BJ (cell line): ENCODE measurements around the gene SPTBN1. TPM values are rescaled to one million over a fixed set of nuclear protein-coding genes. Genes with fewer than 3 reads are reported as not detected.

Experiments used
- CTCF ChIA-PET: fragments of 350-600 bp; formaldehyde crosslinking; extraction: SDS; loops from one replicate; lab custom pipeline; 2021; ENCODE audit warnings: antibody characterized with exemption, inconsistent platforms; lab: Yijun Ruan, JAX
- POLR2A ChIA-PET: fragments of 300-600 bp; sonication (Branson Sonifier 250); formaldehyde crosslinking; extraction: SDS; loops from one replicate; lab custom pipeline; 2021; ENCODE audit warnings: antibody characterized with exemption; lab: Charles Lee
- DNase-seq: peaks from one replicate; pipeline ENCODE4 v3.0.0-alpha.2; 2011; ENCODE audit warnings: low read depth
- H3K27me3 ChIP-seq: 2 replicates; pipeline ENCODE4 v1.6.0; 2011; ENCODE audit warnings: low read length; ENCODE audit not compliant: control insufficient read depth, insufficient read depth
- H3K36me3 ChIP-seq: 2 replicates; pipeline ENCODE4 v1.5.1; 2011; ENCODE audit warnings: low read length; ENCODE audit not compliant: control insufficient read depth, insufficient read depth
- H3K4me3 ChIP-seq: 2 replicates; pipeline ENCODE4 v1.5.1; 2011; ENCODE audit warnings: low read depth, mild to moderate bottlenecking, control low read depth, low read length
- CTCF ChIP-seq: IDR thresholded peaks from 2 replicates; pipeline ENCODE4 v1.5.1; 2011; ENCODE audit warnings: low read depth, mild to moderate bottlenecking, control low read depth, inconsistent platforms, low read length, moderate library complexity; ENCODE audit not compliant: insufficient read depth
- polyA plus RNA-seq: library from polyadenylated mRNA; depleted of rRNA; stranded (reverse); fragments of >200 nt; gene quantifications from 2 replicates; pipeline ENCODE4 v1.2.3, GENCODE V29; 2011

The SPTBN1 gene
- polyA plus RNA-seq, 1 experiment = 33.8 TPM

DNA sequence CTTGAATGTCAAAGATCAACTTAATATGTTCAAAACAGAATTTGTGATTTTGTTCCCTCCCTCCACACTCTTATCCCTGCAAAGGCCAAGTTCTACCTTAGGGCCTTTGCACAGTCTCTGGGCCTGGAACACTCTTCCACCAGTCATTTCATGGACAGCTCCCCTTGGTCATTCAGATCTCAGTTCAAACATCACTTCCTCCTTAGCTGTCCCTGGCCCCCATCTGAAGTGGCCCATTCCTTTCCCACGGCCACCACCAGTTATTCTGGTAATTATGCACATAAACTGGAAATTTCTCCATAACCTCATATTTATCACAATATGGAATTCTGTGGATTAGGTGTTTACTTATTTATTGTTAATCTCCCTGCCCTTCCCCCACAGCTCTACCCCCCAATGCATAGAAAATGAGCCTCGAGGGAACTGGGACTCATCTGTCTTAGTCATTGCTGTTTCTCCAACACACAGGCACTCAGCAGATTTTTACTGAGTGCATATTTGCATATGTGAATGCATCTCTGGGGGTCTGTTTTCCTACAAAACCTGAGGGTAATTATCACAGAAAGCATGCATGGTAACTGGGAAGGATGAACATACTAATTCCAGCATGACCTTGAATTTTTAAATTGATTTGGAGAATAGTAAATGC is 35.5 kb upstream of the SPTBN1 start:
- no peaks in the 10 kb centered on the region for H3K36me3 ChIP-seq
- peaks cover 3% of the 10 kb centered on the region for H3K27me3 ChIP-seq
- ChIA-PET POLR2A (no interaction called here), CTCF (interaction anchor here (0.5 kb wide), 1 partner anchor 307 kb away, joined by 3 read pairs; no protein-coding TSS in a partner anchor)
- no peak for DNase-seq
- no peak overlapping the region for H3K4me3 ChIP-seq
- TF ChIP-seq CTCF = no peak

- H3K36me3 ChIP-seq = no peaks in the 10 kb centered on the region
- no peak overlapping the region for H3K4me3 ChIP-seq
- ChIA-PET CTCF (no interaction called here), POLR2A (no interaction called here)
- H3K27me3 ChIP-seq = peaks cover 3% of the 10 kb centered on the region
- no peak for DNase-seq
- no peak for TF ChIP-seq CTCF
Observed at GRCh38 chr2:54422072-54422581, 34.0 kb upstream of the SPTBN1 start.

GRCh38 chr2:54423213-54423612 is 32.9 kb upstream of the SPTBN1 start:
- ChIA-PET CTCF (interaction anchor here (0.7 kb wide), 2 partner anchors 9 to 247 kb away, joined by 3 read pairs; no protein-coding TSS in a partner anchor), POLR2A (no interaction called here)
- Histone ChIP-seq H3K4me3 (no peak overlapping the region), H3K27me3 (peaks cover 3% of the 10 kb centered on the region), H3K36me3 (no peaks in the 10 kb centered on the region)
- TF ChIP-seq CTCF = no peak
- no peak for DNase-seq

GRCh38 chr2:54424555-54425163 is 31.5 kb upstream of the SPTBN1 start:
- Histone ChIP-seq H3K4me3 (no peak overlapping the region), H3K36me3 (no peaks in the 10 kb centered on the region), H3K27me3 (peaks cover 3% of the 10 kb centered on the region)
- DNase-seq = no peak
- CTCF ChIA-PET = interaction anchor here (0.8 to 1.5 kb wide), 2 partner anchors 8 to 32 kb away, joined by 3 read pairs; no protein-coding TSS in a partner anchor
- no peak for TF ChIP-seq CTCF
- POLR2A ChIA-PET = no interaction called here

GRCh38 chr2:54428108-54428831 is 27.9 kb upstream of the SPTBN1 start:
- CTCF ChIA-PET = no interaction called here
- POLR2A ChIA-PET = no interaction called here
- no peak overlapping the region for H3K4me3 ChIP-seq
- TF ChIP-seq CTCF = no peak
- peaks cover 3% of the 10 kb centered on the region for H3K27me3 ChIP-seq
- DNase-seq = no peak
- H3K36me3 ChIP-seq = no peaks in the 10 kb centered on the region
